Stimulated activated CD4-positive, alpha-beta T cell treated with anti-CD3 and anti-CD28 coated beads, Interleukin-4, amount 100 ng/mL, for 4 hours (primary cell): ENCODE data around the gene GFOD1.
"Not testable (repeated sequence)": the region's sequence is repeated elsewhere in the genome, so short reads cannot be mapped to it uniquely, and the experiment has no call there.

ENCODE experiments used
- DNase-seq, 2 experiments: peaks; one replicate each; pipeline ENCODE4 v3.0.0-alpha.2; 2020

GFOD1 gene

GRCh38 chr6:13438126-13438525 is 49.3 kb downstream of the GFOD1 start:
- no peak for DNase-seq

GRCh38 chr6:13437218-13437996 is 50.0 kb downstream of the GFOD1 start:
- DNase-seq: no peak

- DNase-seq: no peak
These were observed 50.8 kb downstream of the GFOD1 start for GRCh38 chr6:13436399-13437217.

GRCh38 chr6:13435477-13436246 is 51.7 kb downstream of the GFOD1 start:
- DNase-seq: no peak

- DNase-seq: no peak
These were observed 52.6 kb downstream of the GFOD1 start for GRCh38 chr6:13434777-13435176.

GRCh38 chr6:13434135-13434775 is 53.1 kb downstream of the GFOD1 start:
- DNase-seq: not testable (repeated sequence)

- DNase-seq: no peak
These were observed 53.7 kb downstream of the GFOD1 start for GRCh38 chr6:13433709-13434121.

- no peak for DNase-seq
These were observed 54.7 kb downstream of the GFOD1 start for GRCh38 chr6:13432526-13433184.

GRCh38 chr6:13431861-13432465 is 55.4 kb downstream of the GFOD1 start:
- peak in 1 of 2 experiments; percentile 58 for DNase-seq

GRCh38 chr6:13431059-13431656 is 56.2 kb downstream of the GFOD1 start:
- no peak for DNase-seq

- DNase-seq: no peak
These were observed 58.0 kb downstream of the GFOD1 start for GRCh38 chr6:13429406-13429753.

- DNase-seq: no peak
These were observed 58.6 kb downstream of the GFOD1 start for GRCh38 chr6:13428583-13429405.

GRCh38 chr6:13427801-13428582 is 59.4 kb downstream of the GFOD1 start:
- peak; percentile 69 to 80 for DNase-seq

- DNase-seq: no peak
These were observed 60.1 kb downstream of the GFOD1 start for GRCh38 chr6:13427316-13427715.

GRCh38 chr6:13425943-13426931 is 61.2 kb downstream of the GFOD1 start:
- no peak for DNase-seq

GRCh38 chr6:13425270-13425873 is 62.0 kb downstream of the GFOD1 start:
- no peak for DNase-seq

GRCh38 chr6:13423252-13423651 is 64.1 kb downstream of the GFOD1 start:
- no peak for DNase-seq

- DNase-seq: no peak
These were observed 64.6 kb downstream of the GFOD1 start for GRCh38 chr6:13422681-13423221.
